ENCODE results near the gene AAMP.

- TF ChIP-seq, protein P1, sequence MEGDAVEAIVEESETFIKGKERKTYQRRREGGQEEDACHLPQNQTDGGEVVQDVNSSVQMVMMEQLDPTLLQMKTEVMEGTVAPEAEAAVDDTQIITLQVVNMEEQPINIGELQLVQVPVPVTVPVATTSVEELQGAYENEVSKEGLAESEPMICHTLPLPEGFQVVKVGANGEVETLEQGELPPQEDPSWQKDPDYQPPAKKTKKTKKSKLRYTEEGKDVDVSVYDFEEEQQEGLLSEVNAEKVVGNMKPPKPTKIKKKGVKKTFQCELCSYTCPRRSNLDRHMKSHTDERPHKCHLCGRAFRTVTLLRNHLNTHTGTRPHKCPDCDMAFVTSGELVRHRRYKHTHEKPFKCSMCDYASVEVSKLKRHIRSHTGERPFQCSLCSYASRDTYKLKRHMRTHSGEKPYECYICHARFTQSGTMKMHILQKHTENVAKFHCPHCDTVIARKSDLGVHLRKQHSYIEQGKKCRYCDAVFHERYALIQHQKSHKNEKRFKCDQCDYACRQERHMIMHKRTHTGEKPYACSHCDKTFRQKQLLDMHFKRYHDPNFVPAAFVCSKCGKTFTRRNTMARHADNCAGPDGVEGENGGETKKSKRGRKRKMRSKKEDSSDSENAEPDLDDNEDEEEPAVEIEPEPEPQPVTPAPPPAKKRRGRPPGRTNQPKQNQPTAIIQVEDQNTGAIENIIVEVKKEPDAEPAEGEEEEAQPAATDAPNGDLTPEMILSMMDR (IDR thresholded peaks at IDR 0.05; ENCODE audit: low read length): no peak
- no peak for TF ChIP-seq EZH2 (IDR thresholded peaks at IDR 0.05; ENCODE audit: borderline replicate concordance, low read length)
Observed at GRCh38 chr2:218274586-218274985, 4.6 kb upstream of the AAMP start.
